Measurements from ENCODE around the gene OIT3. TPM values are rescaled to one million over a fixed set of nuclear protein-coding genes. Genes with fewer than 3 reads are reported as not detected.

Gene OIT3
- not detected for total RNA-seq

DNA sequence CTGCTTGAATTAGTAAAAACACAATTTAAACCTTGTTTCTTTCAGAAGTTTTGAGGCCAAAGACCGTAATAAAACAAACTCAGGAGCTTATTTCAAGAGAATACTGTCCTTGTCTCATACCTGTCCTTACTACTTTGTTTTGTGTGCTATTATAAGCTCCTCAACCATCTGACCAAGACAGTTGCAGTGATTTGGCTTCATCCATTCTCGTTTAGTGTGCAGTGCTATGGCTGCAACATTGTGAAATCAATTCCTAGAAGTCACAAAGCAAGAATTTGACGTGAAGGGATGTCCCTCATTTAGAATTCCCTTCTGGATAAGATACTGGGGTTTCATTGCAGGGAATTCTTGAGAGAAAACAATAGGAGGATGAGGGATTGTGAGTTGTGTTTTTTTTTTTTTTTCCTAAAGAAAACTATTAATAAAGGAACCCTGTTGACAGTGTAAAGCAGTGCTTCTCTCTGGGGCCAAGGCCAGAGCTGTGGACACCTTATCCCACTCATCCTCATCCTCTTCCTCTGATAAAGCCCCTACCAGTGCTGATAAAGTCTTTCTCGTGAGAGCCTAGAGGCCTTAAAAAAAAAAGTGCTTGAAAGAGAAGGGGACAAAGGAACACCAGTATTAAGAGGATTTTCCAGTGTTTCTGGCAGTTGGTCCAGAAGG lies at the start of gene OIT3:
TSS of gene OIT3 (plus strand) at position 604 of the 663 bp plus-strand sequence. CDS start 60 bp downstream, outside the sequence.
- Mint-ChIP-seq H3K27me3 (peaks cover 6% of the 10 kb centered on the region), H3K9me3 (no peaks in the 10 kb centered on the region), H3K4me1 (ENCODE audit: low read depth) (no peaks in the 10 kb centered on the region), H3K27ac (no peak within 1 kb of the TSS), H3K4me3 (no peak within 1 kb of the TSS), H3K36me3 (peaks cover 4% of the 10 kb centered on the region)
- ChIA-PET CTCF (interaction anchor here (0.7 kb wide), 1 partner anchor 217 kb away, joined by 3 read pairs; the partner anchor contains the start of gene NUDT13), POLR2A (no interaction called here)
- no peak for DNase-seq
- intact Hi-C loops (cut with micrococcal nuclease) = no loop called here

DNA sequence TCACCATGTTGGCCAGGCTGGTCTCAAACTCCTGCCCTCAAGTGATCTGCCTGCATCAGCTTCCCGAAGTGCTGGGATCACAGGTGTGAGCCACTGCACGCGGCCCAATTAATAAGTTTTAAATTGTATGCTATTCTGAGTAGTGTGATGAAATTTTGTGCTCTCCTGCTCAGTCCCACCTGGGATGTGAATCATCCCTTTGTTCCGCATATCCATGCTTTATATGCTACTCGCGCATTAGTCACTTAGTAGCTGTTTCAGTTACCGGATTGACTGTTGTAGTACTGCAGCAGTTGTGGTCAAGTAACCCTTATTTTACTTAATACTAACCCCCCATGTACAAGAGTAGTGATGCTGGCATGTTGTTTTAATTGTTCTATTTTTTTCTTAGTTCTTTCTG lies 47.3 kb upstream of the OIT3 start:
- Mint-ChIP-seq H3K36me3 (peaks cover 2% of the 10 kb centered on the region), H3K4me1 (ENCODE audit: low read depth) (peaks cover 9% of the 10 kb centered on the region), H3K27me3 (no peaks in the 10 kb centered on the region), H3K9me3 (peaks cover 3% of the 10 kb centered on the region), H3K4me3 (no peak overlapping the region), H3K27ac (no peak overlapping the region)
- peak; percentile 13 for DNase-seq
- CTCF ChIA-PET = no interaction called here
- intact Hi-C loops (cut with micrococcal nuclease) = no loop called here
- POLR2A ChIA-PET = no interaction called here

- no peaks in the 10 kb centered on the region for H3K27me3 Mint-ChIP-seq
- intact Hi-C loops (cut with micrococcal nuclease) = no loop called here
- ChIA-PET POLR2A (no interaction called here), CTCF (no interaction called here)
- peaks cover 6% of the 10 kb centered on the region for H3K9me3 Mint-ChIP-seq
- no peak overlapping the region for H3K27ac Mint-ChIP-seq
- H3K4me1 Mint-ChIP-seq (ENCODE audit: low read depth) = no peaks in the 10 kb centered on the region
- no peak overlapping the region for H3K4me3 Mint-ChIP-seq
- DNase-seq = no peak
- peaks cover 3% of the 10 kb centered on the region for H3K36me3 Mint-ChIP-seq
These were observed 45.9 kb upstream of the OIT3 start for GRCh38 chr10:72847681-72848080.

DNA sequence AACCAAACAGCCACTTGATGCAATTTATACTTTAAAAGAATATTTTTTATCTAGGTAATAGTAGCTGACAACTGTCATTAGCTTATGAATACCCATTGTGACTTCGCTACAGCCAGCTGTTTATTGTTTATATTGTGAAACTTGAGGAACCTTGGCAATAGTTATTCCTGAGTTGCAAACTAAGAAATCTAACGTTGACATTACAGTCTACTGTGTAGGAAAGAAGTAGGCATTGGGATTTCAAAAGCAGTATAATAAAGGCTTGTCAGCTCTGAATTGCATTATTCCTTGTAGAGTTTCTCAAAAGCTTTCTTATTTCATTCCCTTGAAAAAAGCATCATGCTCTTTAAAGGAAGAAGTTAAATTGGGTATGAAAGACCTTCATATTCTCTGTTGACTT lies 42.7 kb upstream of the OIT3 start:
- Mint-ChIP-seq H3K4me1 (ENCODE audit: low read depth) (no peaks in the 10 kb centered on the region), H3K36me3 (peaks cover 3% of the 10 kb centered on the region), H3K4me3 (no peak overlapping the region), H3K9me3 (peaks cover 6% of the 10 kb centered on the region), H3K27me3 (no peaks in the 10 kb centered on the region), H3K27ac (no peak overlapping the region)
- no peak for DNase-seq
- ChIA-PET CTCF (no interaction called here), POLR2A (no interaction called here)
- intact Hi-C loops (cut with micrococcal nuclease) = no loop called here

DNA sequence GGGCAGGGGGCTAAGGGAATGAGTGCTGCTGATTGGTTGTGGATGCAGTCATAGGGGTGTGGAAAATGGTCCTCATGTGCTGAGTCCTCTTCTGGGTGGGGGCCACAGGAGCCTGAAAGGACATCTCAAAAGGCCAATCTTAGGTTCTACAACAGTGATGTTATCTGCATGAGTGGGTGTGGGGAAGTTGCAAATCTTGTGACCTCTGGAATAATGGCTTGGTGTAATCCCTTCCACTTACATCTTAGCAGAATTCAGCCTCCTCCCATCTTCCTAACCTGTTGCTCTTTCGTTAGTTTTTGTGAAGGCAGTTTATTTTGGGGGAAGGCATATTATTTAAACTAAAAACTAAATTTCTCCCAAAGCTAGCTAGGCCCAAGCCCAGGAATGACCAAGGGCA lies 42.0 kb upstream of the OIT3 start:
- no peak for DNase-seq
- Mint-ChIP-seq H3K9me3 (peaks cover 6% of the 10 kb centered on the region), H3K27ac (no peak overlapping the region), H3K36me3 (peaks cover 3% of the 10 kb centered on the region), H3K4me3 (no peak overlapping the region), H3K4me1 (ENCODE audit: low read depth) (no peaks in the 10 kb centered on the region), H3K27me3 (no peaks in the 10 kb centered on the region)
- ChIA-PET CTCF (no interaction called here), POLR2A (no interaction called here)
- intact Hi-C loops (cut with micrococcal nuclease) = no loop called here

DNA sequence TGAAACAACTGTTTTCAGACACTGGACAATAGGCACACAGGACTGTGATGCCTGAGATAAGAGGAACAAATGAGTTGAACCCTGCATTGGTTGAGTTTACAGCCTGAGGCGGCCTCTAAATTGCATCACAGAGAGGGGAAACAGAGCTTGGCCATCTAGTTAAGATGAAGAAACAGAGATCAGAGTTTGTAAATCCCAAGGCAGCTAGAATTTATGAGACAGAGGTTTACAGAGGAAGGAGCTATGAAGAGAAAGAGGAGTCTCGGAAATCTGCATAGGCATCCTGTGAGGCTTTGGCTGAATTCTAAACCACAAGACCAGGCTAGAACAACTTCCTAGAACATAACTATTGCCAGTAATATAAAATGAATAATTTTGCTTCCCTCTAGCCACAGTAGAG lies 41.0 kb upstream of the OIT3 start:
- peaks cover 6% of the 10 kb centered on the region for H3K9me3 Mint-ChIP-seq
- intact Hi-C loops (cut with micrococcal nuclease) = no loop called here
- POLR2A ChIA-PET = no interaction called here
- H3K27ac Mint-ChIP-seq = no peak overlapping the region
- peaks cover 3% of the 10 kb centered on the region for H3K36me3 Mint-ChIP-seq
- H3K4me1 Mint-ChIP-seq (ENCODE audit: low read depth) = no peaks in the 10 kb centered on the region
- no peaks in the 10 kb centered on the region for H3K27me3 Mint-ChIP-seq
- no peak for DNase-seq
- no peak overlapping the region for H3K4me3 Mint-ChIP-seq
- CTCF ChIA-PET = no interaction called here

DNA sequence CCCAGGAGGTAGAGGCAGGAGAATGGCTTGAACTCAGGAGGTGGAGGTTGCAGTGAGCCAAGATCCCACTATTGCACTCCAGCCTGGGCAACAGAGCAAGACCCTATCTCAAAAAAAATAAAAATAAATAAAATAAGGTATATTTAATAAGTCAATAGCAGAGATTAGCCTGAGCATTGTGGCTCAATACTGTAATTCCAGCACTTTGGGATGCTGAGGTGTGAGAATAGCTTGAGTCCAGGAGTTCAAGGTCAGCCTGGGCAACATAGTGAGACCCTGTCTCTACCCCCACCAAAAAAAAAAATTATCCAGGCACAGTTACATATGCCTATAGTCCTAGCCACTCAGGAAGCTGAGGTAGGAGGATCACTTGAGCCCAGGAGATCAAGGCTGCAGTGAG lies 38.4 kb upstream of the OIT3 start:
- no peaks in the 10 kb centered on the region for H3K27me3 Mint-ChIP-seq
- H3K36me3 Mint-ChIP-seq = peaks cover 3% of the 10 kb centered on the region
- DNase-seq = no peak
- intact Hi-C loops (cut with micrococcal nuclease) = no loop called here
- CTCF ChIA-PET = no interaction called here
- POLR2A ChIA-PET = no interaction called here
- peaks cover 6% of the 10 kb centered on the region for H3K9me3 Mint-ChIP-seq
- no peak overlapping the region for H3K4me3 Mint-ChIP-seq
- H3K4me1 Mint-ChIP-seq (ENCODE audit: low read depth) = no peaks in the 10 kb centered on the region
- H3K27ac Mint-ChIP-seq = no peak overlapping the region

DNA sequence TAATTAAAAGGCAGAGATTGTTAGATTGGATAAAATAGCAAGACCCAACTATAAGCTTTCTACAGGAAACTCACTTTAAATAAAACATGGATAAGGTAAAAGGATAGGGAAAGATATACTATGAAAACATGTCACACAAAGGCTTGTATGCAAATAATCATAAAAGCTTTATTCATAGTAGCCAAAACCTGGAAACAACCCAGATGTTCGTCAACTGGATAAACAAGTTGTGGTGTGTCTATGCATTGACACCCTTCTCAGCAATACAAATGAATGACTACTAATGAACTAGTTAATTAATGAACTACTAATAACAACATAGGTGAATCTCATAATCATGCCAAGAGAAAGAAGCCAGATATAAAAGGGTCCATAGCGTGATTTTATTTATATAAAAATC lies 37.7 kb upstream of the OIT3 start:
- POLR2A ChIA-PET = no interaction called here

GRCh38 chr10:72858067-72858466 lies 35.5 kb upstream of the OIT3 start:
- no peaks in the 10 kb centered on the region for H3K27me3 Mint-ChIP-seq
- DNase-seq = no peak
- H3K4me1 Mint-ChIP-seq (ENCODE audit: low read depth) = no peaks in the 10 kb centered on the region
- ChIA-PET POLR2A (no interaction called here), CTCF (interaction anchor here (0.7 kb wide), 1 partner anchor 64 kb away, joined by 4 read pairs; no protein-coding TSS in a partner anchor)
- H3K9me3 Mint-ChIP-seq = no peaks in the 10 kb centered on the region
- no peak overlapping the region for H3K27ac Mint-ChIP-seq
- intact Hi-C loops (cut with micrococcal nuclease) = no loop called here
- no peaks in the 10 kb centered on the region for H3K36me3 Mint-ChIP-seq
- no peak overlapping the region for H3K4me3 Mint-ChIP-seq

More for the DNA sequence above, 37.7 kb upstream of the OIT3 start:
- DNase-seq = no peak
- Mint-ChIP-seq H3K36me3 (peaks cover 3% of the 10 kb centered on the region), H3K27ac (no peak overlapping the region), H3K4me1 (ENCODE audit: low read depth) (no peaks in the 10 kb centered on the region), H3K4me3 (no peak overlapping the region), H3K27me3 (no peaks in the 10 kb centered on the region), H3K9me3 (peaks cover 6% of the 10 kb centered on the region)
- CTCF ChIA-PET = no interaction called here
- intact Hi-C loops (cut with micrococcal nuclease) = no loop called here

DNA sequence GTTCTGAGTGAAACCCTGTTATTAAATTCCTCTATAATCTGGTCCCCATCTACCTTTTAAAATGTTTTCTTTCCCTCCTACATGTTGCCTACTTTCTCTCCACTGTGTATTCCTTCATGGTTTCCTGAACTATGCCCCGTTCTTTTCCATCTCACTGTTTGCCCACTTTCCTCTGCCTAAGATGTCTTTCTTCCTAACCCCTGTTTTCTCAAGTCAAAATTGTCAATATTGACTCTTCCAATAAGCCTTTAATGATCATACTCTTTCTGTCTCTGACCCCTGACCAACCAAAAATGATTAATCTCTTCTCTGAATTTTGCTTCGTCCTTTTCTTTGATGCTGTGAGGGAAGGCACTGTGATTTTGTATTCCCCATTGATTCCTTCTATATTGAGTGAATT lies 30.6 kb upstream of the OIT3 start:
- Mint-ChIP-seq H3K4me1 (ENCODE audit: low read depth) (no peaks in the 10 kb centered on the region), H3K4me3 (no peak overlapping the region), H3K27ac (no peak overlapping the region), H3K27me3 (no peaks in the 10 kb centered on the region), H3K36me3 (no peaks in the 10 kb centered on the region), H3K9me3 (no peaks in the 10 kb centered on the region)
- intact Hi-C loops (cut with micrococcal nuclease) = no loop called here
- ChIA-PET CTCF (no interaction called here), POLR2A (no interaction called here)
- no peak for DNase-seq

DNA sequence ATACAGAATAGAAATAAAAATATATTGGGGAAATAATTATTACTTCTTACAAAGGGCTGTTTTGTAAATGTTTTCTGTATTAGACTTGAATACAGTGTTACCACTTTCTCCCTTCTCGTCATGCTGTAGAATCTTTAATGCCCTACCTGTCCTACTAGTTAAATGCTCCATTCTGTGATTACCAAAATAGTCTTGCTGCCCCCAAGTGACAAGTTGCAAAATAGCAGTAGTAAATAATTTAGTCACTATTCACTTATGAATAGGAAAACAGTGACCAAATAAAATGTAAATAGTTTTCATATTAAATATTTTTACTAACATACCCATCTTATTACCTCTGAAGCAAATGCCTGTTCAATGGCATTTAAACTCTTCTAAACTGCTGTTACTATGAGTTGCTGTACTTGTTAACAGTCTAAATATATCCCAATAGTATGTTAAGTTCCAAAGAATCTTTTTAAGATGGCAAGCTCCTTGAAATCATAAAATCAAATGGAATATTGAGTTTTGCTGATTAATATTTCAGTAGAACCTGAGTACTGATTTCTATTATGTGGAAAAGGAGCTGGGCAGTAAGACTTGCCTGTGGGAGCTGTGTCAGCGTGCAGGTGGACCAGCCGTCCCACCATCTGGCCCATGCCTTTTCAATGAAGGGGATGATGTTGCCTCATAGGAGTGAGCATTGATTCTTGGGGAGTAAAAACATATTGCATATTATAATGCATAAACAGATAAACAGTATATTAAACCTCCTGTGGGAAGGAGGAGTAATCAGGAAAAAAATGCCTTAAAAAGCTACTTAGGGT lies 18.1 kb upstream of the OIT3 start:
- intact Hi-C loops (cut with micrococcal nuclease) = loop anchor here (1.0 kb wide), 1 partner anchor 511 kb away; no protein-coding TSS in a partner anchor
- H3K27me3 Mint-ChIP-seq = no peaks in the 10 kb centered on the region
- DNase-seq = no peak
- H3K4me1 Mint-ChIP-seq (ENCODE audit: low read depth) = no peaks in the 10 kb centered on the region
- ChIA-PET CTCF (interaction anchor here (0.6 to 2.8 kb wide), 7 partner anchors 8 to 577 kb away, joined by 3 to 17 read pairs (median 3); no protein-coding TSS in a partner anchor), POLR2A (no interaction called here)
- no peak overlapping the region for H3K4me3 Mint-ChIP-seq
- H3K36me3 Mint-ChIP-seq = peaks cover 9% of the 10 kb centered on the region
- no peaks in the 10 kb centered on the region for H3K9me3 Mint-ChIP-seq
- H3K27ac Mint-ChIP-seq = no peak overlapping the region

DNA sequence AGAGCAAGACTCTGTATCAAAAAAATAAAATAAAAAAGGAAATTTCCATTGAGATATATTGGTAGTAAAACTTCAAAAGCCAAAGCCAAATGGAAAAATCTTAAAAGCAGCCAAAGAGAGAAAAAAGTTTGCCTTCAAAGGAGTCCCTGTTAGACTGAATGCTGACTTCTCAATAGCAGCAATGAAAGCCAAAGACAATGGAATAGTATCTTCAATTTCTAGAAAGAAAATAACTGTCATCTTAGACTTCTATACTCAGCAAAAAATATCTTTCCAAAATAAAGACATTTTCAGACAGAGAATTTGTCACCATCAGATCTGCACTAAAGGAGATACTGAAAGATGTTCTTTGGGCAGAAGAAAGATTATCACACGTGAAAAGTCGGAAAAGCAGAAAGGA lies 14.3 kb upstream of the OIT3 start:
- CTCF ChIA-PET = no interaction called here

DNA sequence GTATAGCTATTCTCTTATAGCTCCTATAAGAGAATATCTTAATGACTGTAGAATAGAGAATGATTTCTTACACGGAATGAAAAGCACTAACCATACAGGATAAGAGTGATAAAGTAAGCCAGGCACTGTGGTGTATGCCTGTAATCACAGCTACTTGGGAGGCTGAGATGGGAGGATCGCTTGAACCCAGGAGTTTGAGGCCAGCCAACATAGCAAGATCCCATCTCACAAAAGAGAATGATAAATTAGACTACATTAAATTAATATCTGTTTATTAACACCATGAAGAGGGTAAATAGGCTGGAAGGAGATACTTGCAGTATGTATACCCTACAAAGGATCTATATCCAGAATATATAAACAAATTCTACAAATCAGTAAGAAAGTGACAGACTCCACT lies 12.2 kb upstream of the OIT3 start:
- peaks cover 19% of the 10 kb centered on the region for H3K36me3 Mint-ChIP-seq
- no peak for DNase-seq
- POLR2A ChIA-PET = no interaction called here
- no peak overlapping the region for H3K4me3 Mint-ChIP-seq
- intact Hi-C loops (cut with micrococcal nuclease) = no loop called here
- H3K4me1 Mint-ChIP-seq (ENCODE audit: low read depth) = no peaks in the 10 kb centered on the region
- no peak overlapping the region for H3K27ac Mint-ChIP-seq
- CTCF ChIA-PET = no interaction called here
- peaks cover 13% of the 10 kb centered on the region for H3K9me3 Mint-ChIP-seq
- H3K27me3 Mint-ChIP-seq = no peaks in the 10 kb centered on the region

More for the DNA sequence above, 14.3 kb upstream of the OIT3 start:
- intact Hi-C loops (cut with micrococcal nuclease) = no loop called here
- H3K36me3 Mint-ChIP-seq = peaks cover 19% of the 10 kb centered on the region
- no peaks in the 10 kb centered on the region for H3K27me3 Mint-ChIP-seq
- peaks cover 13% of the 10 kb centered on the region for H3K9me3 Mint-ChIP-seq
- no peaks in the 10 kb centered on the region for H3K4me1 Mint-ChIP-seq (ENCODE audit: low read depth)
- no peak for DNase-seq
- no peak overlapping the region for H3K27ac Mint-ChIP-seq
- H3K4me3 Mint-ChIP-seq = no peak overlapping the region
- POLR2A ChIA-PET = no interaction called here
